ENCODE measurements around the gene MAPK7.

DNA sequence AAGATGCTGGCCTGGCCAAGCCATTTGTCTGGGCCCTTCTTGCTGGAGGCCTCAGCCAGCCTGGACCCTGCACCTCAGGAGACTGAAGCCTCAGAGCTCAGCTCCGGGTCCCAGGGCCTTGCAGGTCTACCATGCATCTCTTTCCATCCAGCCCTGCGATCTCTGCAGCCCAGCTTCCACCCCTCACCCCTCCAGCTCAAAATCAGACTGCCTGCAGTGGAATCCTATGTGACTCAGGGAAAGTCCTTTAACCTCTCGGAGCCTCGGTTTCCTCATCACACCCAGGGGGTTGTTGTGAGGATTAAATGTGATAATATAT lies 12.8 kb upstream of the MAPK7 start:
- TF ChIP-seq, protein P1, sequence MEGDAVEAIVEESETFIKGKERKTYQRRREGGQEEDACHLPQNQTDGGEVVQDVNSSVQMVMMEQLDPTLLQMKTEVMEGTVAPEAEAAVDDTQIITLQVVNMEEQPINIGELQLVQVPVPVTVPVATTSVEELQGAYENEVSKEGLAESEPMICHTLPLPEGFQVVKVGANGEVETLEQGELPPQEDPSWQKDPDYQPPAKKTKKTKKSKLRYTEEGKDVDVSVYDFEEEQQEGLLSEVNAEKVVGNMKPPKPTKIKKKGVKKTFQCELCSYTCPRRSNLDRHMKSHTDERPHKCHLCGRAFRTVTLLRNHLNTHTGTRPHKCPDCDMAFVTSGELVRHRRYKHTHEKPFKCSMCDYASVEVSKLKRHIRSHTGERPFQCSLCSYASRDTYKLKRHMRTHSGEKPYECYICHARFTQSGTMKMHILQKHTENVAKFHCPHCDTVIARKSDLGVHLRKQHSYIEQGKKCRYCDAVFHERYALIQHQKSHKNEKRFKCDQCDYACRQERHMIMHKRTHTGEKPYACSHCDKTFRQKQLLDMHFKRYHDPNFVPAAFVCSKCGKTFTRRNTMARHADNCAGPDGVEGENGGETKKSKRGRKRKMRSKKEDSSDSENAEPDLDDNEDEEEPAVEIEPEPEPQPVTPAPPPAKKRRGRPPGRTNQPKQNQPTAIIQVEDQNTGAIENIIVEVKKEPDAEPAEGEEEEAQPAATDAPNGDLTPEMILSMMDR (IDR thresholded peaks at IDR 0.05), result no peak
- no peak for TF ChIP-seq ZFX (IDR thresholded peaks at IDR 0.05; ENCODE audit: borderline replicate concordance)
